Endodermal cell (in vitro differentiated cells): ENCODE measurements around the gene DDR2. TPM values are rescaled to one million over a fixed set of nuclear protein-coding genes. Genes with fewer than 3 reads are reported as not detected.
A peak's percentile ranks its signal among the peaks of the same experiment; 100 is the strongest.

ENCODE experiments used
- DNase-seq: peaks from one replicate; pipeline ENCODE4 v3.0.0-alpha.2; 2017
- H3K27ac ChIP-seq: 2 replicates; pipeline ENCODE4 v1.5.1; 2013; ENCODE audit warnings: mild to moderate bottlenecking, low read depth, low read length, moderate library complexity
- H3K27me3 ChIP-seq: 2 replicates; pipeline ENCODE4 v1.6.1; 2013; ENCODE audit warnings: mild to moderate bottlenecking, low read length, moderate library complexity; ENCODE audit not compliant: insufficient read depth, control insufficient read depth, poor library complexity, severe bottlenecking
- H3K36me3 ChIP-seq: 2 replicates; pipeline ENCODE4 v1.7.0; 2013; ENCODE audit warnings: mild to moderate bottlenecking, low read length, moderate library complexity; ENCODE audit not compliant: control insufficient read depth, insufficient read depth
- H3K4me1 ChIP-seq: one replicate; pipeline ENCODE4 v1.7.0; 2013; ENCODE audit warnings: low read length; ENCODE audit not compliant: control insufficient read depth, insufficient read depth
- H3K4me3 ChIP-seq: 2 replicates; pipeline ENCODE4 v1.5.1; 2013; ENCODE audit warnings: mild to moderate bottlenecking, low read length, moderate library complexity
- H3K9ac ChIP-seq: 2 replicates; pipeline ENCODE4 v1.6.1; 2013; ENCODE audit warnings: mild to moderate bottlenecking, low read length, moderate library complexity; ENCODE audit not compliant: poor library complexity, severe bottlenecking; ENCODE audit errors: extremely low read depth
- H3K9me3 ChIP-seq: 2 replicates; pipeline ENCODE4 v1.6.1; 2013; ENCODE audit warnings: mild to moderate bottlenecking, low read length, moderate library complexity; ENCODE audit not compliant: control insufficient read depth
- H3K27ac Mint-ChIP-seq: 2 replicates; pipeline ENCODE4 v1.8.0; 2020; ENCODE audit warnings: mixed read lengths
- H3K27me3 Mint-ChIP-seq: 2 replicates; pipeline ENCODE4 v1.8.0; 2021; ENCODE audit warnings: mild to moderate bottlenecking, mixed read lengths; ENCODE audit not compliant: insufficient read depth
- H3K36me3 Mint-ChIP-seq: 2 replicates; pipeline ENCODE4 v1.8.0; 2020; ENCODE audit warnings: low read depth, mixed read lengths
- H3K4me1 Mint-ChIP-seq: 2 replicates; pipeline ENCODE4 v1.8.0; 2020; ENCODE audit warnings: mixed read lengths
- H3K4me3 Mint-ChIP-seq: 2 replicates; pipeline ENCODE4 v1.8.0; 2020; ENCODE audit warnings: mild to moderate bottlenecking, moderate library complexity, mixed read lengths
- H3K9me3 Mint-ChIP-seq: 2 replicates; pipeline ENCODE4 v1.8.0; 2020; ENCODE audit warnings: mild to moderate bottlenecking, mixed read lengths
- CTCF ChIP-seq: fragments of 200-600 bp; sonication (generic); conservative IDR thresholded peaks from 2 replicates; pipeline ENCODE4 v1.5.0; 2021; ENCODE audit warnings: antibody characterized with exemption, mild to moderate bottlenecking
- WGBS, 2 experiments: methylation state at CpG; one replicate each; pipeline versions ENCODE4 v1.1.5 to v1.1.7; 2013; ENCODE audit warnings: missing lambda C conversion rate in 2 of 2, mixed read lengths in 1 of 2; ENCODE audit not compliant: insufficient coverage in 1 of 2, insufficient read length in 1 of 2; 5-methylcytosine and 5-hydroxymethylcytosine counted together
- total RNA-seq, 2 donors: library from RNA; stranded (reverse); fragmentation: NEBNext Ultra II Directional in 1 of 2; extraction: Animal tissue kit (Norgen Biotek cat#: 25700) in 1 of 2; gene quantifications; 2 replicates in 1 of 2; 3 replicates in 1 of 2; pipeline ENCODE4 v1.2.1, GENCODE V29; 2021

The DDR2 gene
- total RNA-seq, 2 donors from 2014 or later: 0.26 to 0.55 TPM

- Histone ChIP-seq H3K36me3 (no peaks in the 10 kb centered on the region), H3K27me3 (peaks cover 14% of the 10 kb centered on the region), H3K4me1 (peaks cover 8% of the 10 kb centered on the region), H3K9ac (no peak overlapping the region), H3K4me3 (peak overlapping the region; percentile 76), H3K9me3 (no peaks in the 10 kb centered on the region), H3K27ac (no peak overlapping the region)
- WGBS, 2 experiments: 6 to 20% methylated on average over 7 to 44 of the region's 44 CpGs
- peaks cover 12% of the 10 kb centered on the region for H3K27me3 Mint-ChIP-seq
- no peaks in the 10 kb centered on the region for H3K9me3 Mint-ChIP-seq
- peak; percentile 22 for TF ChIP-seq CTCF
- H3K36me3 Mint-ChIP-seq: no peaks in the 10 kb centered on the region
- H3K4me3 Mint-ChIP-seq: peak overlapping the region; percentile 62
- peaks cover 18% of the 10 kb centered on the region for H3K4me1 Mint-ChIP-seq
- H3K27ac Mint-ChIP-seq: no peak overlapping the region
- peak; percentile 91 for DNase-seq
Observed at GRCh38 chr1:162822391-162823200, 190.3 kb downstream of the DDR2 start.

GRCh38 chr1:162823231-162823630 lies 191.0 kb downstream of the DDR2 start:
- WGBS, 2 experiments: 100% methylated on average over 2 of the region's 3 CpGs; no CpG with 5 or more reads in 1 of the 2 experiments
- Histone ChIP-seq H3K9me3 (no peaks in the 10 kb centered on the region), H3K36me3 (no peaks in the 10 kb centered on the region), H3K4me3 (no peak overlapping the region), H3K27me3 (peaks cover 14% of the 10 kb centered on the region), H3K27ac (no peak overlapping the region), H3K4me1 (peaks cover 8% of the 10 kb centered on the region), H3K9ac (no peak overlapping the region)
- H3K4me3 Mint-ChIP-seq: peak overlapping the region; percentile 62
- peaks cover 18% of the 10 kb centered on the region for H3K4me1 Mint-ChIP-seq
- no peak overlapping the region for H3K27ac Mint-ChIP-seq
- no peak for DNase-seq
- no peak for TF ChIP-seq CTCF
- no peaks in the 10 kb centered on the region for H3K9me3 Mint-ChIP-seq
- H3K27me3 Mint-ChIP-seq: peaks cover 13% of the 10 kb centered on the region
- H3K36me3 Mint-ChIP-seq: no peaks in the 10 kb centered on the region

- Mint-ChIP-seq H3K27ac (no peak overlapping the region), H3K36me3 (no peaks in the 10 kb centered on the region), H3K9me3 (no peaks in the 10 kb centered on the region), H3K4me1 (peaks cover 14% of the 10 kb centered on the region), H3K27me3 (peaks cover 20% of the 10 kb centered on the region), H3K4me3 (no peak overlapping the region)
- no peak for DNase-seq
- TF ChIP-seq CTCF: no peak
- Histone ChIP-seq H3K4me1 (peaks cover 8% of the 10 kb centered on the region), H3K36me3 (no peaks in the 10 kb centered on the region), H3K9ac (no peak overlapping the region), H3K27ac (no peak overlapping the region), H3K4me3 (no peak overlapping the region), H3K9me3 (no peaks in the 10 kb centered on the region), H3K27me3 (peaks cover 21% of the 10 kb centered on the region)
- WGBS, 2 experiments: 68 to 92% methylated on average over 2 of the region's 2 CpGs
Observed at GRCh38 chr1:162823771-162824525, 191.7 kb downstream of the DDR2 start.
